Activated CD8-positive, alpha-beta T cell treated with anti-CD3 and anti-CD28 coated beads for 36 hours (primary cell): ENCODE data around the gene CRELD2. TPM values are rescaled to one million over a fixed set of nuclear protein-coding genes. Genes with fewer than 3 reads are reported as not detected.

Experiments
- ATAC-seq: fragments of 200-7000 bp; cut with Tn5 transposase; one replicate; pipeline ENCODE4 v1.10.0; 2021; ENCODE audit warnings: mild to moderate bottlenecking, moderate library complexity
- CTCF ChIA-PET: fragments of 350-600 bp; sonication (Branson Sonifier 250); formaldehyde crosslinking; loops from one replicate; lab custom pipeline; 2021; ENCODE audit warnings: antibody characterized with exemption; lab: Charles Lee
- POLR2A ChIA-PET: fragments of 350-600 bp; sonication (Branson Sonifier 250); formaldehyde crosslinking; loops from one replicate; lab custom pipeline; 2021; ENCODE audit warnings: antibody characterized with exemption; lab: Charles Lee
- DNase-seq: peaks from one replicate; pipeline ENCODE4 v3.0.0-alpha.2; 2020
- H3K27ac Mint-ChIP-seq: one replicate; pipeline ENCODE4 v1.8.0; 2021; ENCODE audit warnings: mild to moderate bottlenecking, mixed read lengths
- H3K27me3 Mint-ChIP-seq: one replicate; pipeline ENCODE4 v1.8.0; 2021; ENCODE audit warnings: mixed read lengths
- H3K36me3 Mint-ChIP-seq: one replicate; pipeline ENCODE4 v1.8.0; 2021; ENCODE audit warnings: low read depth, mixed read lengths
- H3K4me1 Mint-ChIP-seq: one replicate; pipeline ENCODE4 v1.8.0; 2021; ENCODE audit warnings: low read depth, mixed read lengths
- H3K4me3 Mint-ChIP-seq: one replicate; pipeline ENCODE4 v1.8.0; 2021; ENCODE audit warnings: mild to moderate bottlenecking, moderate library complexity, mixed read lengths
- H3K9me3 Mint-ChIP-seq: one replicate; pipeline ENCODE4 v1.8.0; 2021; ENCODE audit warnings: mixed read lengths
- CTCF ChIP-seq: fragments of 200-600 bp; IDR thresholded peaks from one replicate; pipeline ENCODE4 v1.8.0; 2022; ENCODE audit warnings: antibody characterized with exemption, mild to moderate bottlenecking
- intact Hi-C: fragments of 100-400 bp; cut with micrococcal nuclease; formaldehyde crosslinking; loops from one replicate; pipeline ENCODE4 v1.10.0; 2022
- total RNA-seq, 2 experiments: library from RNA; stranded (reverse); gene quantifications; one replicate each; pipeline ENCODE4 v1.2.3, GENCODE V29; 2021

CRELD2 gene
- total RNA-seq, 2 experiments from 2014 or later, result 26.1 to 28.2 TPM

- ChIA-PET POLR2A (interaction anchor here (1.5 kb wide), 1 partner anchor 85 kb away, joined by 3 read pairs; no protein-coding TSS in a partner anchor), CTCF (no interaction called here)
- Mint-ChIP-seq H3K4me3 (no peak overlapping the region), H3K27ac (peak overlapping the region; percentile 64), H3K9me3 (no peaks in the 10 kb centered on the region), H3K36me3 (peaks cover 37% of the 10 kb centered on the region), H3K27me3 (no peaks in the 10 kb centered on the region), H3K4me1 (peaks cover 36% of the 10 kb centered on the region)
- DNase-seq (no peak), ATAC-seq (no peak)
- peak; percentile 23 for TF ChIP-seq CTCF
- intact Hi-C loops, result loop anchor here (10.0 kb wide), 1 partner anchor 159 kb away; no protein-coding TSS in a partner anchor
These were observed 5.0 kb downstream of the CRELD2 start for GRCh38 chr22:49923445-49923844.

- ATAC-seq (no peak), DNase-seq (no peak)
- ChIA-PET POLR2A (interaction anchor here (0.9 to 1.7 kb wide), 3 partner anchors 12 to 86 kb away, joined by 3 to 4 read pairs (median 3); partner anchors contain the start of gene PIM3), CTCF (interaction anchor here (2.4 kb wide), 1 partner anchor 157 kb away, joined by 13 read pairs; no protein-coding TSS in a partner anchor)
- H3K27me3 Mint-ChIP-seq, result no peaks in the 10 kb centered on the region
- no peak overlapping the region for H3K4me3 Mint-ChIP-seq
- TF ChIP-seq CTCF, result no peak
- intact Hi-C loops, result loop anchor here (10.0 kb wide), 1 partner anchor 159 kb away; no protein-coding TSS in a partner anchor
- H3K9me3 Mint-ChIP-seq, result no peaks in the 10 kb centered on the region
- peaks cover 37% of the 10 kb centered on the region for H3K36me3 Mint-ChIP-seq
- H3K4me1 Mint-ChIP-seq, result peaks cover 36% of the 10 kb centered on the region
- peak overlapping the region; percentile 94 for H3K27ac Mint-ChIP-seq
These were observed 5.8 kb downstream of the CRELD2 start for GRCh38 chr22:49924113-49924833.

- H3K27ac Mint-ChIP-seq, result peak overlapping the region; percentile 94
- no peaks in the 10 kb centered on the region for H3K27me3 Mint-ChIP-seq
- H3K4me1 Mint-ChIP-seq, result peaks cover 33% of the 10 kb centered on the region
- TF ChIP-seq CTCF, result no peak
- peak overlapping the region; percentile 77 for H3K4me3 Mint-ChIP-seq
- intact Hi-C loops, result loop anchor here (10.0 kb wide), 1 partner anchor 161 kb away; no protein-coding TSS in a partner anchor
- peak; percentile 84 for ATAC-seq
- DNase-seq, result peak; percentile 87
- POLR2A ChIA-PET, result interaction anchor here (0.5 to 1.9 kb wide), 5 partner anchors 11 to 410 kb away, joined by 3 to 9 read pairs (median 6); no protein-coding TSS in a partner anchor
- H3K36me3 Mint-ChIP-seq, result peaks cover 35% of the 10 kb centered on the region
- CTCF ChIA-PET, result interaction anchor here (0.8 to 3.6 kb wide), 4 partner anchors 54 to 158 kb away, joined by 3 to 34 read pairs (median 8); no protein-coding TSS in a partner anchor
- H3K9me3 Mint-ChIP-seq, result no peaks in the 10 kb centered on the region
These were observed 7.2 kb downstream of the CRELD2 start for GRCh38 chr22:49925525-49926128.

GRCh38 chr22:49926916-49927315, 8.5 kb downstream of the CRELD2 start:
- Mint-ChIP-seq H3K9me3 (no peaks in the 10 kb centered on the region), H3K27me3 (no peaks in the 10 kb centered on the region), H3K36me3 (peaks cover 32% of the 10 kb centered on the region), H3K4me3 (no peak overlapping the region), H3K4me1 (peaks cover 45% of the 10 kb centered on the region), H3K27ac (peak overlapping the region; percentile 78)
- intact Hi-C loops, result loop anchor here (10.0 kb wide), 1 partner anchor 162 kb away; no protein-coding TSS in a partner anchor
- DNase-seq (no peak), ATAC-seq (no peak)
- POLR2A ChIA-PET, result no interaction called here
- TF ChIP-seq CTCF, result no peak
- CTCF ChIA-PET, result interaction anchor here (2.4 to 3.6 kb wide), 2 partner anchors 104 to 160 kb away, joined by 13 to 34 read pairs; no protein-coding TSS in a partner anchor
